A549 (cell line): ENCODE results near the gene CIAO2B. TPM values are rescaled to one million over a fixed set of nuclear protein-coding genes. Genes with fewer than 3 reads are reported as not detected.

Experiments
- ATAC-seq, 2 experiments: fragments of 200-7000 bp in 1 of 2; fragments of >200 bp in 1 of 2; cut with Nextera tagmentation in 1 of 2; cut with Tn5 transposase in 1 of 2; 3 replicates each; pipeline versions ENCODE4 v1.8.0 to v1.9.1; 2018 to 2020; ENCODE audit warnings: mild to moderate bottlenecking in 1 of 2, moderate library complexity in 1 of 2
- CTCF ChIA-PET: fragments of 300-600 bp; sonication (Branson Sonifier 250); formaldehyde crosslinking; extraction: SDS; loops from one replicate; lab custom pipeline; 2021; ENCODE audit warnings: antibody characterized with exemption, inconsistent platforms; lab: Yijun Ruan, JAX
- POLR2A ChIA-PET: fragments of 350-600 bp; formaldehyde crosslinking; extraction: SDS; loops from one replicate; lab custom pipeline; 2021; ENCODE audit warnings: antibody characterized with exemption, inconsistent platforms; lab: Yijun Ruan, JAX
- DNase-seq, 2 experiments: peaks; one replicate each; pipeline versions ENCODE4 v3.0.0 to v3.0.0-alpha.2; 2011 to 2016; ENCODE audit warnings: low read depth in 1 of 2, low spot score in 1 of 2
- FAIRE-seq: peaks from 2 replicates; lab custom pipeline; 2011; peaks lifted over from hg19 to GRCh38; lab: Jason Lieb, UNC
- H3K27ac ChIP-seq, 2 experiments: fragments of >200 bp; sonication (Bioruptor Twin); formaldehyde crosslinking; 3 replicates each; pipeline ENCODE4 v1.5.1; 2016 to 2017
- H3K4me1 ChIP-seq: fragments of >200 bp; sonication (Bioruptor Twin); formaldehyde crosslinking; 3 replicates; pipeline ENCODE4 v1.6.1; 2016
- H3K4me2 ChIP-seq: fragments of >200 bp; sonication (Bioruptor Twin); formaldehyde crosslinking; 3 replicates; pipeline ENCODE4 v1.6.1; 2016
- H3K4me3 ChIP-seq: fragments of >200 bp; sonication (Bioruptor Twin); formaldehyde crosslinking; 3 replicates; pipeline ENCODE4 v1.5.1; 2016
- H3K9me3 ChIP-seq: fragments of >200 bp; sonication (Bioruptor Twin); formaldehyde crosslinking; 3 replicates; pipeline ENCODE4 v1.6.1; 2016
- CBX2 ChIP-seq: fragments of 200-600 bp; sonication (generic); IDR thresholded peaks from 2 replicates; pipeline ENCODE4 v1.6.1; 2016; ENCODE audit warnings: low read depth, mild to moderate bottlenecking, borderline replicate concordance
- CHD4 ChIP-seq: fragments of 200-600 bp; sonication (generic); IDR thresholded peaks from 2 replicates; pipeline ENCODE4 v1.6.1; 2016; ENCODE audit warnings: antibody characterized with exemption, mild to moderate bottlenecking, borderline replicate concordance
- EHMT2 ChIP-seq: fragments of 200-600 bp; sonication (generic); IDR thresholded peaks from 2 replicates; pipeline ENCODE4 v1.6.1; 2016; ENCODE audit warnings: antibody characterized with exemption, low read depth, mild to moderate bottlenecking, moderate library complexity
- ELK1 ChIP-seq: fragments of 150-350 bp; IDR thresholded peaks from 2 replicates; pipeline ENCODE4 v1.6.1; 2014; ENCODE audit warnings: low read depth, mild to moderate bottlenecking, low read length
- EP300 ChIP-seq, 2 experiments: fragments of >200 bp; sonication (Bioruptor Twin); formaldehyde crosslinking; IDR thresholded peaks; 2 replicates in 1 of 2; 3 replicates in 1 of 2; pipeline ENCODE4 v1.6.1; 2016 to 2017
- ESRRA ChIP-seq: fragments of 150-350 bp; IDR thresholded peaks from 2 replicates; pipeline ENCODE4 v1.6.1; 2014; ENCODE audit warnings: mild to moderate bottlenecking, low read length, borderline replicate concordance
- FOSL2 ChIP-seq, 2 experiments: fragments of 450-650 bp in 1 of 2; fragments of >200 bp in 1 of 2; sonication (Bioruptor Twin) in 1 of 2; formaldehyde crosslinking; IDR thresholded peaks; 2 replicates each; pipeline versions ENCODE4 v1.5.0 to v1.6.1; 2016 to 2020; ENCODE audit warnings: mild to moderate bottlenecking in 1 of 2, moderate library complexity in 1 of 2
- GATA3 ChIP-seq: IDR thresholded peaks from 2 replicates; pipeline ENCODE4 v1.6.1; 2012; ENCODE audit warnings: borderline replicate concordance
- HES2 ChIP-seq: fragments of >200 bp; sonication (Bioruptor Twin); formaldehyde crosslinking; IDR thresholded peaks from 2 replicates; pipeline ENCODE4 v1.6.1; 2016
- HOXA7 ChIP-seq: fragments of 250-450 bp; sonication (Bioruptor Pico); IDR thresholded peaks from 2 replicates; pipeline ENCODE4 v1.5.0; 2020; ENCODE audit warnings: mild to moderate bottlenecking, moderate library complexity
- KDM1A ChIP-seq: fragments of 200-600 bp; sonication (generic); IDR thresholded peaks from 2 replicates; pipeline ENCODE4 v1.6.1; 2016; ENCODE audit warnings: low read depth, mild to moderate bottlenecking
- KDM5A ChIP-seq: fragments of 200-600 bp; sonication (generic); IDR thresholded peaks from 2 replicates; pipeline ENCODE4 v1.6.1; 2016; ENCODE audit warnings: antibody characterized with exemption, mild to moderate bottlenecking
- NFE2L2 ChIP-seq: fragments of 150-350 bp; conservative IDR thresholded peaks from 2 replicates; pipeline ENCODE4 v1.6.1; 2014; ENCODE audit warnings: low read length
- PHF8 ChIP-seq: fragments of 200-600 bp; sonication (generic); IDR thresholded peaks from 2 replicates; pipeline ENCODE4 v1.6.1; 2016; ENCODE audit warnings: low read depth, mild to moderate bottlenecking, antibody characterized with exemption, moderate library complexity, borderline replicate concordance
- RAD21 ChIP-seq, 2 experiments: fragments of >200 bp in 1 of 2; sonication (Bioruptor Twin) in 1 of 2; formaldehyde crosslinking in 1 of 2; IDR thresholded peaks in 1 of 2; conservative IDR thresholded peaks in 1 of 2; 2 replicates in 1 of 2; 3 replicates in 1 of 2; pipeline ENCODE4 v1.6.1; 2012 to 2018; ENCODE audit warnings: inconsistent platforms in 1 of 2
- RCOR1 ChIP-seq: fragments of 150-350 bp; IDR thresholded peaks from 2 replicates; pipeline ENCODE4 v1.6.1; 2014; ENCODE audit warnings: antibody characterized with exemption, low read length, low read depth
- RFX5 ChIP-seq: fragments of 450-650 bp; IDR thresholded peaks from 2 replicates; pipeline ENCODE4 v1.7.1; 2014; ENCODE audit warnings: antibody characterized with exemption, mild to moderate bottlenecking, moderate library complexity
- SMC3 ChIP-seq: fragments of >200 bp; sonication (Bioruptor Twin); formaldehyde crosslinking; IDR thresholded peaks from 3 replicates; pipeline ENCODE4 v1.6.1; 2018; ENCODE audit warnings: inconsistent platforms
- TFCP2L1 ChIP-seq: fragments of 250-450 bp; sonication (Bioruptor Pico); IDR thresholded peaks from 2 replicates; pipeline ENCODE4 v1.5.0; 2021; ENCODE audit warnings: mild to moderate bottlenecking
- WGBS: methylation state at CpG from one replicate; pipeline ENCODE4 v1.1.6; 2017; ENCODE audit errors: missing lambda C conversion rate; 5-methylcytosine and 5-hydroxymethylcytosine counted together
- polyA plus RNA-seq, 4 experiments: library from polyadenylated mRNA; depleted of rRNA in 3 of 4; stranded (reverse); fragments of >200 nt; fragmentation: RNase III in 1 of 4; extraction: RNeasy Plus Mini Kit Qiagen cat#74134 plus additional on column Dnase treatment in 1 of 4; gene quantifications; 2 replicates in 3 of 4; 3 replicates in 1 of 4; pipeline ENCODE4 v1.2.3, GENCODE V29; 2011 to 2017

The CIAO2B gene
- polyA plus RNA-seq, 2 of the 4 experiments (the other 2 are of a cell fraction): 134 to 140 TPM

- no peak overlapping the region for H3K4me2 ChIP-seq
- ATAC-seq: no peak
- WGBS: 44% methylated on average over 7 of the region's 7 CpGs
- no peak for TF ChIP-seq CHD4
- no peak for TF ChIP-seq KDM1A
- TF ChIP-seq TFCP2L1 (CRISPR knock-in tag): no peak
- no peak for TF ChIP-seq ESRRA
- no peak for TF ChIP-seq HES2
- TF ChIP-seq PHF8: no peak
- TF ChIP-seq NFE2L2: no peak
- no peak for TF ChIP-seq SMC3
- TF ChIP-seq CBX2: no peak
- no peak for TF ChIP-seq RAD21 (conservative IDR thresholded peaks at IDR 0.05 in 1 of 2, IDR thresholded peaks at IDR 0.05 in 1 of 2)
- no peak for TF ChIP-seq KDM5A
- no peak for TF ChIP-seq EHMT2
- TF ChIP-seq, all 56 proteins: peak for 0
- DNase-seq (no peak), FAIRE-seq (no peak)
- H3K27ac ChIP-seq: no peak overlapping the region
- no peak overlapping the region for H3K4me3 ChIP-seq
- peaks cover 13% of the 10 kb centered on the region; the same call in 2 of the 3 replicates for H3K4me1 ChIP-seq
- H3K9me3 ChIP-seq: no peaks in the 10 kb centered on the region
- ChIA-PET CTCF (interaction anchor here (1.5 to 40.8 kb wide), 3 partner anchors 8 to 40 kb away, joined by 3 to 837 read pairs (median 837); partner anchors contain the start of genes CDH16, PDP2 and RRAD), POLR2A (no interaction called here)
Measured at GRCh38 chr16:66906916-66907836, 27.0 kb downstream of the CIAO2B start.

GRCh38 chr16:66905633-66906539 is 28.3 kb downstream of the CIAO2B start:
- Histone ChIP-seq H3K4me2 (no peak overlapping the region), H3K9me3 (no peaks in the 10 kb centered on the region), H3K4me1 (peaks cover 10% of the 10 kb centered on the region)
- ATAC-seq (no peak), FAIRE-seq (no peak)
- 59% methylated on average over 10 of the region's 11 CpGs for WGBS
- TF ChIP-seq FOSL2 (IDR thresholded peaks at IDR 0.05) (no peak), FOSL2 (CRISPR knock-in tag; IDR thresholded peaks at IDR 0.05) (no peak), GATA3 (no peak), KDM5A (no peak), ELK1 (no peak), EP300 (IDR thresholded peaks at IDR 0.05) (no peak), HOXA7 (CRISPR knock-in tag) (no peak), RFX5 (no peak), RCOR1 (no peak), CHD4 (no peak)
- TF ChIP-seq, all 56 proteins: peak for 0
- no peak overlapping the region for H3K27ac ChIP-seq
- H3K4me3 ChIP-seq: no peak overlapping the region
- CTCF ChIA-PET: interaction anchor here (1.0 to 40.8 kb wide), 4 partner anchors 7 to 107 kb away, joined by 3 to 837 read pairs (median 420); partner anchors contain the start of genes CDH16, PDP2 and RRAD
- POLR2A ChIA-PET: no interaction called here
- no peak for DNase-seq
